ENCODE measurements around the gene TIFAB.

DNA sequence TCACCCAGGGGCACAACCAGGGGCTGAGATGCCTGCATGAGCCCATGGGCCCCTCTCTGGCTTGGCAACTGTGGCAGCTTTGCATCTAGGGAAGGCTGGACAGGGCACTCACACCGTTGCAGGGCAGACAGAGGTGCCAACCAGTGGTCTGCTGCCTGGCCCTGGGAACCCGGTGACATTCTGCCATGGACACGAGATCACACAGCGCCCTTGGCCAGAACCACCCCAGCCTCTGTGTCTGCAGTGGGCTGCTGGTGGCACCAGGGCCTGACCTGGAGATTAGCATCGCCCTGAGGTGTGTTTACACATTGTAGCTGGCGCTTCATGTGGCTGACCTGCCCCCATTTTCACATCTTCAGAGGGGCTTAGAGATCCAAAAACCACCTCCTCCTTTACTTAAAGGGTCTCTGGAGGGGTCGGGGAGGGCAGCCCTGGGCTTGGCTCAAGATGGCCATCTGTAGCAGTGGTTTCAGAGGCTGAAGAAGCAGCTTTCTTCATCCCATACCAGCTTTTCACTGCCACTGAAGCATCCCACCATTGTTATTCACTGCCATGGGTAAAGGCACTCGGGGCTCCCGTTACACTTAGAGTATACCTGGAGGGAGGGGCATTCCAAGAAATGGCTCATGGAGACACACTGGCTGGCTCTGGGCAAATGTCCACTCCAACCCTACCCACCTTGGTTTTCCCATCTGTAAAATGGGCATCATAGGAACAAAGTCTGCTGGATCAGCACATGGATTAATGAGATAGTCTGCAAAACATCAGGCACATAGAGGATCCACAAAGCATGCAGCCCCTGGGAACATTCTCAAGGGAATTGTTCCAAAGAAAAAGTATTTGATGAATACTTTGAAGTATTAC is 16.5 kb downstream of the TIFAB start:
- TF ChIP-seq, protein P1, sequence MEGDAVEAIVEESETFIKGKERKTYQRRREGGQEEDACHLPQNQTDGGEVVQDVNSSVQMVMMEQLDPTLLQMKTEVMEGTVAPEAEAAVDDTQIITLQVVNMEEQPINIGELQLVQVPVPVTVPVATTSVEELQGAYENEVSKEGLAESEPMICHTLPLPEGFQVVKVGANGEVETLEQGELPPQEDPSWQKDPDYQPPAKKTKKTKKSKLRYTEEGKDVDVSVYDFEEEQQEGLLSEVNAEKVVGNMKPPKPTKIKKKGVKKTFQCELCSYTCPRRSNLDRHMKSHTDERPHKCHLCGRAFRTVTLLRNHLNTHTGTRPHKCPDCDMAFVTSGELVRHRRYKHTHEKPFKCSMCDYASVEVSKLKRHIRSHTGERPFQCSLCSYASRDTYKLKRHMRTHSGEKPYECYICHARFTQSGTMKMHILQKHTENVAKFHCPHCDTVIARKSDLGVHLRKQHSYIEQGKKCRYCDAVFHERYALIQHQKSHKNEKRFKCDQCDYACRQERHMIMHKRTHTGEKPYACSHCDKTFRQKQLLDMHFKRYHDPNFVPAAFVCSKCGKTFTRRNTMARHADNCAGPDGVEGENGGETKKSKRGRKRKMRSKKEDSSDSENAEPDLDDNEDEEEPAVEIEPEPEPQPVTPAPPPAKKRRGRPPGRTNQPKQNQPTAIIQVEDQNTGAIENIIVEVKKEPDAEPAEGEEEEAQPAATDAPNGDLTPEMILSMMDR (IDR thresholded peaks at IDR 0.05): no peak
- no peak for TF ChIP-seq POLR2A (IDR thresholded peaks at IDR 0.05)
